Activated T-helper 1 cell treated with Interleukin-2 at 50 U/mL for 16 hours (primary cell): ENCODE results near the gene MBTPS1.
A peak's percentile ranks its signal among the peaks of the same experiment; 100 is the strongest.

Experiments
- DNase-seq: peaks from one replicate; pipeline ENCODE4 v3.0.0-alpha.2; 2020; ENCODE audit warnings: low read depth

The MBTPS1 gene

GRCh38 chr16:84034516-84034915 lies 82.2 kb downstream of the MBTPS1 start:
- no peak for DNase-seq

GRCh38 chr16:84033251-84034195 lies 83.2 kb downstream of the MBTPS1 start:
- no peak for DNase-seq

- no peak for DNase-seq
Measured at GRCh38 chr16:84032458-84033178, 84.1 kb downstream of the MBTPS1 start.

- DNase-seq: no peak
Measured at GRCh38 chr16:84031556-84031955, 85.2 kb downstream of the MBTPS1 start.

GRCh38 chr16:84029297-84030047 lies 87.3 kb downstream of the MBTPS1 start:
- DNase-seq: no peak

- DNase-seq: no peak
Measured at GRCh38 chr16:84027625-84028024, 89.1 kb downstream of the MBTPS1 start.

GRCh38 chr16:84026606-84027005 lies 90.1 kb downstream of the MBTPS1 start:
- no peak for DNase-seq

- DNase-seq: no peak
Measured at GRCh38 chr16:84024854-84025253, 91.9 kb downstream of the MBTPS1 start.

GRCh38 chr16:84022644-84023043 lies 94.1 kb downstream of the MBTPS1 start:
- no peak for DNase-seq

- DNase-seq: no peak
Measured at GRCh38 chr16:84021488-84021887, 95.3 kb downstream of the MBTPS1 start.

GRCh38 chr16:84020353-84020752 lies 96.4 kb downstream of the MBTPS1 start:
- no peak for DNase-seq

GRCh38 chr16:84018710-84019109 lies 98.0 kb downstream of the MBTPS1 start:
- DNase-seq: no peak

GRCh38 chr16:84016477-84016876 lies 100.3 kb downstream of the MBTPS1 start:
- no peak for DNase-seq

- no peak for DNase-seq
Measured at GRCh38 chr16:84015399-84015798, 101.3 kb downstream of the MBTPS1 start.

- no peak for DNase-seq
Measured at GRCh38 chr16:84014570-84015327, 102.0 kb downstream of the MBTPS1 start.

- peak; percentile 5 for DNase-seq
Measured at GRCh38 chr16:84013787-84014569, 102.8 kb downstream of the MBTPS1 start.

- DNase-seq: no peak
Measured at GRCh38 chr16:84009282-84009681, 107.5 kb downstream of the MBTPS1 start.

GRCh38 chr16:84007965-84008364 lies 108.8 kb downstream of the MBTPS1 start:
- DNase-seq: no peak

- no peak for DNase-seq
Measured at GRCh38 chr16:84007520-84007919, 109.2 kb downstream of the MBTPS1 start.

GRCh38 chr16:84005391-84005790 lies 111.4 kb downstream of the MBTPS1 start:
- DNase-seq: no peak

- no peak for DNase-seq
Measured at GRCh38 chr16:84004442-84004841, 112.3 kb downstream of the MBTPS1 start.
